DOHH2 (cell line): Measurements from ENCODE around the gene GLOD4.

ENCODE experiments used
- H3F3A ChIP-seq: fragments of 200-600 bp; sonication (generic), shearing (Covaris generic); 2 replicates; pipeline ENCODE4 v1.6.0; 2016; ENCODE audit warnings: antibody characterized with exemption, mild to moderate bottlenecking; ENCODE audit not compliant: control insufficient read depth, insufficient read depth
- H3K27ac ChIP-seq: fragments of 200-600 bp; sonication (generic); 2 replicates; pipeline ENCODE4 v1.5.1; 2014; ENCODE audit warnings: low read depth, mild to moderate bottlenecking, low read length, moderate library complexity
- H3K27me3 ChIP-seq: fragments of 200-600 bp; sonication (generic); 2 replicates; pipeline ENCODE4 v1.6.1; 2014; ENCODE audit warnings: mild to moderate bottlenecking, low read length, mixed read lengths; ENCODE audit not compliant: control insufficient read depth
- H3K36me3 ChIP-seq: fragments of 200-600 bp; sonication (generic); 2 replicates; pipeline ENCODE4 v1.6.1; 2014; ENCODE audit warnings: mild to moderate bottlenecking, low read length, moderate library complexity, mixed read lengths; ENCODE audit not compliant: control insufficient read depth
- H3K4me1 ChIP-seq: fragments of 200-600 bp; sonication (generic); 2 replicates; pipeline ENCODE4 v1.6.1; 2014; ENCODE audit warnings: mild to moderate bottlenecking, low read length, mixed read lengths; ENCODE audit not compliant: control insufficient read depth
- H3K4me2 ChIP-seq: fragments of 200-600 bp; sonication (generic); 2 replicates; pipeline ENCODE4 v1.6.0; 2014; ENCODE audit warnings: mild to moderate bottlenecking, low read length, moderate library complexity
- H3K4me3 ChIP-seq: fragments of 200-600 bp; sonication (generic); 2 replicates; pipeline ENCODE4 v1.5.1; 2014; ENCODE audit warnings: mild to moderate bottlenecking, low read length, mixed read lengths
- H3K79me2 ChIP-seq: fragments of 200-600 bp; sonication (generic); 2 replicates; pipeline ENCODE4 v1.6.1; 2014; ENCODE audit warnings: mild to moderate bottlenecking, low read length, mixed read lengths; ENCODE audit not compliant: control insufficient read depth
- H3K9me2 ChIP-seq: fragments of 200-600 bp; sonication (generic); replicated peaks from 2 replicates; pipeline ENCODE4 v1.6.1; 2014; ENCODE audit warnings: mild to moderate bottlenecking, low read length, mixed read lengths; ENCODE audit not compliant: control insufficient read depth
- H3K9me3 ChIP-seq: fragments of 200-600 bp; sonication (generic); 2 replicates; pipeline ENCODE4 v1.6.1; 2014; ENCODE audit warnings: antibody characterized with exemption, low read length, mixed read lengths; ENCODE audit not compliant: control insufficient read depth, insufficient read depth
- H4K20me1 ChIP-seq: fragments of 200-600 bp; sonication (generic); 2 replicates; pipeline ENCODE4 v1.6.0; 2014; ENCODE audit warnings: low read depth, mild to moderate bottlenecking, antibody characterized with exemption, low read length, moderate library complexity; ENCODE audit not compliant: control insufficient read depth, insufficient read depth
- EZH2phosphoT487 ChIP-seq: fragments of 200-600 bp; sonication (generic); IDR thresholded peaks from 2 replicates; pipeline ENCODE4 v1.6.1; 2017; ENCODE audit warnings: borderline replicate concordance, mild to moderate bottlenecking, antibody characterized with exemption, low read length, moderate library complexity, mixed read lengths
- TF ChIP-seq, protein P1 (sequence below): fragments of 200-600 bp; sonication (generic); IDR thresholded peaks from one replicate; pipeline ENCODE4 v1.5.1; 2014; ENCODE audit warnings: antibody characterized with exemption, mild to moderate bottlenecking, low read depth, low read length; ENCODE audit not compliant: poor library complexity, severe bottlenecking

The GLOD4 gene

DNA sequence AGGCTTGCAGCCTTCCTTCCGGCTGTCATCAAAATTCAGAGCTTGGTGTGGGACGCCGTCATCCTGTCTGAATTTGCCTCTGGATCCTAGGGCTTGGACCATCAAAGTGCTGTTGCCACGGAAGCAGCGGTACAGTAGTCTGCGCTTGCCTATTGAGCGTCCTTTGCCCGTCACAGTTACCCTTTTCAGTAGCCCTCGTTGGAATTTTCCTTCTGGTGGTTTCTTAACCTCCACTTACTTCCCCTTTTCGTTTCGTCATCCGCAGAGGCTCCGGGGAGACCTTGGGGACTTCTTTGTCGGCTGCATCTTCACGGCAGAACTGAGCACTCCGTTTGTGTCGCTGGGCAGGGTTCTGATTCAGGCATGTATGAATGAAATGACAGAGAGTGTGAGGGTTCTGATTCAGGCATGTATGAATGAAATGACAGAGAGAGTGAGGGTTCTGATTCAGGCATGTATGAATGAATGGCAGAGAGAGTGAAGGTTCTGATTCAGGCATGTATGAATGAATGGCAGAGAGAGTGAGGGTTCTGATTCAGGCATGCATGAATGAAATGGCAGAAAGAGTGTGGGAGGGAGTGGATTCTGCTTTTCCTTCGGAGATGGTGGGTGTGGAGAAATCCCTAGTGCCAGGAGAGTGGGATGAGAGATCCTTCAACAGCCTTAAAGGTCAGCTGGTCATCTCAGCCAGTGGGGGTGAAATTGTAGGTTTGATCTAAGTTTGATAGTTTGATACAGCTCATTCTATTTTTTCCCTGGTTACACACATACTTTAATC is 41.7 kb downstream of the GLOD4 start:
- Histone ChIP-seq H3K27ac (peak overlapping the region; percentile 37), H3K9me3 (no peaks in the 10 kb centered on the region), H3K79me2 (peaks cover 86% of the 10 kb centered on the region), H3K4me2 (peak overlapping the region; percentile 44), H3K4me1 (peaks cover 16% of the 10 kb centered on the region), H4K20me1 (peaks cover 8% of the 10 kb centered on the region; the same call in 1 of the 2 replicates), H3K36me3 (peaks cover 80% of the 10 kb centered on the region), H3F3A (peaks cover 18% of the 10 kb centered on the region), H3K27me3 (no peaks in the 10 kb centered on the region), H3K9me2 (no peaks in the 10 kb centered on the region), H3K4me3 (peak overlapping the region; percentile 18)
- TF ChIP-seq, protein P1, sequence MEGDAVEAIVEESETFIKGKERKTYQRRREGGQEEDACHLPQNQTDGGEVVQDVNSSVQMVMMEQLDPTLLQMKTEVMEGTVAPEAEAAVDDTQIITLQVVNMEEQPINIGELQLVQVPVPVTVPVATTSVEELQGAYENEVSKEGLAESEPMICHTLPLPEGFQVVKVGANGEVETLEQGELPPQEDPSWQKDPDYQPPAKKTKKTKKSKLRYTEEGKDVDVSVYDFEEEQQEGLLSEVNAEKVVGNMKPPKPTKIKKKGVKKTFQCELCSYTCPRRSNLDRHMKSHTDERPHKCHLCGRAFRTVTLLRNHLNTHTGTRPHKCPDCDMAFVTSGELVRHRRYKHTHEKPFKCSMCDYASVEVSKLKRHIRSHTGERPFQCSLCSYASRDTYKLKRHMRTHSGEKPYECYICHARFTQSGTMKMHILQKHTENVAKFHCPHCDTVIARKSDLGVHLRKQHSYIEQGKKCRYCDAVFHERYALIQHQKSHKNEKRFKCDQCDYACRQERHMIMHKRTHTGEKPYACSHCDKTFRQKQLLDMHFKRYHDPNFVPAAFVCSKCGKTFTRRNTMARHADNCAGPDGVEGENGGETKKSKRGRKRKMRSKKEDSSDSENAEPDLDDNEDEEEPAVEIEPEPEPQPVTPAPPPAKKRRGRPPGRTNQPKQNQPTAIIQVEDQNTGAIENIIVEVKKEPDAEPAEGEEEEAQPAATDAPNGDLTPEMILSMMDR = no peak
- TF ChIP-seq EZH2phosphoT487 = no peak

DNA sequence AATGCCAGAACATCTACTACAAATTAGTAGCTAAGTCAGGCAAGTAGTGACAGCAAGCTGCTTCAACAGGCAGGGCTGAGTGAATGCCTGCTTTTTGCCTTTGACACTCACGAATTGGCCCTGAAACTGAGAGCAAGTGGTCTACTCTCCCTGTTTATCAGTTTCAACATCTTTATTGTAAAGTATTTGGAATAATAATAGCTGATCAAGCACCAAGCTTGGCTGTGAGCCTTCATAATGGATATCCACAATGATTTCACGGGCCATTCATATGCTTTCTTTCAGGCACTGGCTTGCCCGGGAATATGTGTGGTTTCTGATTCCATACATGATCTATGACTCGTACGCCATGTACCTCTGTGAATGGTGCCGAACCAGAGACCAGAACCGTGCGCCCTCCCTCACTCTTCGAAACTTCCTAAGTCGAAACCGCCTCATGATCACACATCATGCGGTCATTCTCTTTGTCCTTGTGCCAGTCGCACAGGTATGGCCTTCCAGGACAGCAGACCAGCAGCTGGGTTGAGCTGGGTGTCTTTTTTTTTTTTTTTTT is 44.4 kb downstream of the GLOD4 start:
- Histone ChIP-seq H3K27ac (no peak overlapping the region), H3K27me3 (no peaks in the 10 kb centered on the region), H3K4me1 (peaks cover 29% of the 10 kb centered on the region), H3K4me2 (no peak overlapping the region), H4K20me1 (no peaks in the 10 kb centered on the region; the same call in 1 of the 2 replicates), H3K79me2 (peaks cover 86% of the 10 kb centered on the region), H3K9me2 (no peaks in the 10 kb centered on the region), H3K36me3 (peaks cover 76% of the 10 kb centered on the region), H3F3A (peaks cover 21% of the 10 kb centered on the region), H3K4me3 (no peak overlapping the region), H3K9me3 (no peaks in the 10 kb centered on the region)
- TF ChIP-seq EZH2phosphoT487 = no peak
- TF ChIP-seq, protein P1 = no peak

DNA sequence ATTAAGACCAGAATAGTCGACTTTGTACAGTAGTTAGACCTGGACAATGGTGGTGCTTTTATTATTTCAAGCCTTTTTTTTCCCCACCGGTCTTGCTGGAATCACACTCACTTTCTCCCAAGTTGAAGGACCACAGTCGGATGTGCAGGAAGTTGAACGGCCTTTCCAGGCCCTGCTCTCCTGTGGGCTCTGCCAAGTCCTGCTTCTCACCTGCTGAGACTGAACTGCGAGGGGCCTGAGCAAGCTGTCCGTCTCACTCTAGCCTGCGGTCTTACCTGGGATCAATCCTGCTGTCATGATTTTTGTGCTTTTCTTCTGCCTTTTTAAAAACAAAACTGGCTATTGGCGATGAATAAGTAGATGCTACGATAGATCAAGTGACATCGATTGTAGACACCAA is 48.3 kb downstream of the GLOD4 start:
- no peaks in the 10 kb centered on the region for H3K27me3 ChIP-seq
- peaks cover 65% of the 10 kb centered on the region for H3K79me2 ChIP-seq
- peak overlapping the region; percentile 91 for H3K4me2 ChIP-seq
- H3K36me3 ChIP-seq = peaks cover 49% of the 10 kb centered on the region
- TF ChIP-seq, protein P1 = no peak
- no peak for TF ChIP-seq EZH2phosphoT487
- H3K27ac ChIP-seq = 0 out of 2 replicates have a peak overlapping the region, but pooled peaks have one; percentile 55
- H3K9me2 ChIP-seq = no peaks in the 10 kb centered on the region
- H4K20me1 ChIP-seq = no peaks in the 10 kb centered on the region; the same call in 1 of the 2 replicates
- H3K4me1 ChIP-seq = peaks cover 22% of the 10 kb centered on the region
- peaks cover 27% of the 10 kb centered on the region for H3F3A ChIP-seq
- peak overlapping the region; percentile 91 for H3K4me3 ChIP-seq
- no peaks in the 10 kb centered on the region for H3K9me3 ChIP-seq
